ENCODE results near the gene PLEKHG4B. TPM values are rescaled to one million over a fixed set of nuclear protein-coding genes. Genes with fewer than 3 reads are reported as not detected.

The PLEKHG4B gene
- total and polyA plus RNA-seq, 9 donors = 0.46 to 2.9 (median 1.1) TPM

DNA sequence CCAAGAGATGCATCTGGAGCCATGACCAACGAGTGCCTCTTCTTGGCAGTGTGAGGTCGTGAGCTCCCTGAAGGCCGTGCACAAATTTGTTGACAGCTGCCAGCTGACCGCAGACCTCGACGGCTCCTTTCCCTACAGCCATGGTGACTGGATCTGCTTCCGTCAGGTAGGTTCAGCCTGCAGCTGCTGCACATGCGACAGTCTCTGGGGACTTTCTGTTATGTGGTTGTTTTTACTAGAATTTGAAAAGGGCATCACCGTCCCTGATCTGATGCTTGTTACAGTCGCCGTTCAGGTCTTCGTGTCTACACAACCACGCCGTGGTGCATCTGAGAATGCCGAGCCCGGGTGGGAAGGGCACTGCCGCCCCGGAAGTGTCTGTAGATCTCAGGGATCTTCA, 62.9 kb downstream of the PLEKHG4B start:
- no peaks in the 10 kb centered on the region for H3K27me3 ChIP-seq (ENCODE audit: control insufficient read depth, insufficient read depth, low read length)
- WGBS (ENCODE audit: insufficient coverage) = 83% methylated on average over 17 of the region's 18 CpGs
- no peak overlapping the region for H3K4me3 ChIP-seq (ENCODE audit: low read length)
- H3K9me3 ChIP-seq (replicated peaks; ENCODE audit: control insufficient read depth, low read depth, low read length) = no peaks in the 10 kb centered on the region
- no peaks in the 10 kb centered on the region for H3K36me3 ChIP-seq (ENCODE audit: control insufficient read depth, insufficient read depth, low read length)
- H3K4me1 ChIP-seq (ENCODE audit: control insufficient read depth, insufficient read depth, low read length) = peaks cover 3% of the 10 kb centered on the region
- no peak overlapping the region for H3K27ac ChIP-seq (ENCODE audit: low read length)
- no peak for DNase-seq

- H3K36me3 ChIP-seq (ENCODE audit: control insufficient read depth, insufficient read depth, low read length) = no peaks in the 10 kb centered on the region
- no peak overlapping the region for H3K27ac ChIP-seq (ENCODE audit: low read length)
- no peaks in the 10 kb centered on the region for H3K27me3 ChIP-seq (ENCODE audit: control insufficient read depth, insufficient read depth, low read length)
- 83% methylated on average over 20 of the region's 23 CpGs for WGBS (ENCODE audit: insufficient coverage)
- peaks cover 3% of the 10 kb centered on the region for H3K4me1 ChIP-seq (ENCODE audit: control insufficient read depth, insufficient read depth, low read length)
- no peak overlapping the region for H3K4me3 ChIP-seq (ENCODE audit: low read length)
- no peaks in the 10 kb centered on the region for H3K9me3 ChIP-seq (replicated peaks; ENCODE audit: control insufficient read depth, low read depth, low read length)
- DNase-seq = no peak
These were observed 63.9 kb downstream of the PLEKHG4B start for GRCh38 chr5:155651-156410.

DNA sequence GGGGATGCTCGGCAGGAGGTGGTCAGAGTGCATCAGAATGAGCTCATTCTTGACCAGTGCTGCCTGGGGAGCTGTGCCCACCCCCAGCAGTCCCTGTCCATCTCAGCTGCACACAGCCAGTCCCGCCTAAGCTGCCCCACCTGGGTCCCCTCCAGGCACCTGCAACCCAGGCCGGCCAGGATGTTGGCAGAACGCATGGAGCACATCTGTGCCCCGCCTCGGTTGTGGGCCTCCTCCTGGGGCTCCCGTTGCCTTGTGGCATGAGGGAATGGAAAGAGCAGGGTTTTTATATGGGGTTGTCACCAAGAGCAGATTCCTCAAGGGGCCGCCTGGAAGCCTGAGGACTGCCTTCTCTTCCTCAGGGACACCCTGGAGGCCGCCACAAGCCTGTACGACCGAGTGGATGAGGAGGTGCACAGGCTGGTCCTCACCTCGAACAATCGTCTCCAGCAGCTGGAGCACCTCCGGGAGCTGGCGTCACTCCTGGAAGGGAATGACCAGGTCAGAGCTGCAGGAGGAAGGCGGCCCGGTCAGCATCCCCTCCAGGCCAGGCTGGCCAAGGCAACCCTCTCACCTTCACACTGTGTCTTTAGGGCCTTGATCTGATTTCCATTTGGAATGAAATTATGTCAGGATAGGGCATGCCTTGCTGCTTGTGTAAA, 64.6 kb downstream of the PLEKHG4B start:
- peaks cover 3% of the 10 kb centered on the region for H3K4me1 ChIP-seq (ENCODE audit: control insufficient read depth, insufficient read depth, low read length)
- WGBS (ENCODE audit: insufficient coverage) = 82% methylated on average over 12 of the region's 17 CpGs
- no peak overlapping the region for H3K27ac ChIP-seq (ENCODE audit: low read length)
- no peaks in the 10 kb centered on the region for H3K9me3 ChIP-seq (replicated peaks; ENCODE audit: control insufficient read depth, low read depth, low read length)
- DNase-seq = no peak
- no peak overlapping the region for H3K4me3 ChIP-seq (ENCODE audit: low read length)
- H3K36me3 ChIP-seq (ENCODE audit: control insufficient read depth, insufficient read depth, low read length) = no peaks in the 10 kb centered on the region
- H3K27me3 ChIP-seq (ENCODE audit: control insufficient read depth, insufficient read depth, low read length) = no peaks in the 10 kb centered on the region

- Histone ChIP-seq H3K27ac (ENCODE audit: low read length) (no peak overlapping the region), H3K27me3 (ENCODE audit: control insufficient read depth, insufficient read depth, low read length) (no peaks in the 10 kb centered on the region), H3K36me3 (ENCODE audit: control insufficient read depth, insufficient read depth, low read length) (no peaks in the 10 kb centered on the region), H3K4me3 (ENCODE audit: low read length) (no peak overlapping the region), H3K4me1 (ENCODE audit: control insufficient read depth, insufficient read depth, low read length) (peaks cover 3% of the 10 kb centered on the region), H3K9me3 (replicated peaks; ENCODE audit: control insufficient read depth, low read depth, low read length) (no peaks in the 10 kb centered on the region)
- no peak for DNase-seq
- WGBS (ENCODE audit: insufficient coverage) = 93% methylated on average over 12 of the region's 12 CpGs
These were observed 65.3 kb downstream of the PLEKHG4B start for GRCh38 chr5:157126-157715.

- Histone ChIP-seq H3K9me3 (replicated peaks; ENCODE audit: control insufficient read depth, low read depth, low read length) (no peaks in the 10 kb centered on the region), H3K4me3 (ENCODE audit: low read length) (no peak overlapping the region), H3K27me3 (ENCODE audit: control insufficient read depth, insufficient read depth, low read length) (no peaks in the 10 kb centered on the region), H3K4me1 (ENCODE audit: control insufficient read depth, insufficient read depth, low read length) (peaks cover 3% of the 10 kb centered on the region), H3K27ac (ENCODE audit: low read length) (no peak overlapping the region), H3K36me3 (ENCODE audit: control insufficient read depth, insufficient read depth, low read length) (no peaks in the 10 kb centered on the region)
- no peak for DNase-seq
- WGBS (ENCODE audit: insufficient coverage) = 79% methylated on average over 11 of the region's 11 CpGs
These were observed 65.8 kb downstream of the PLEKHG4B start for GRCh38 chr5:157801-158200.

DNA sequence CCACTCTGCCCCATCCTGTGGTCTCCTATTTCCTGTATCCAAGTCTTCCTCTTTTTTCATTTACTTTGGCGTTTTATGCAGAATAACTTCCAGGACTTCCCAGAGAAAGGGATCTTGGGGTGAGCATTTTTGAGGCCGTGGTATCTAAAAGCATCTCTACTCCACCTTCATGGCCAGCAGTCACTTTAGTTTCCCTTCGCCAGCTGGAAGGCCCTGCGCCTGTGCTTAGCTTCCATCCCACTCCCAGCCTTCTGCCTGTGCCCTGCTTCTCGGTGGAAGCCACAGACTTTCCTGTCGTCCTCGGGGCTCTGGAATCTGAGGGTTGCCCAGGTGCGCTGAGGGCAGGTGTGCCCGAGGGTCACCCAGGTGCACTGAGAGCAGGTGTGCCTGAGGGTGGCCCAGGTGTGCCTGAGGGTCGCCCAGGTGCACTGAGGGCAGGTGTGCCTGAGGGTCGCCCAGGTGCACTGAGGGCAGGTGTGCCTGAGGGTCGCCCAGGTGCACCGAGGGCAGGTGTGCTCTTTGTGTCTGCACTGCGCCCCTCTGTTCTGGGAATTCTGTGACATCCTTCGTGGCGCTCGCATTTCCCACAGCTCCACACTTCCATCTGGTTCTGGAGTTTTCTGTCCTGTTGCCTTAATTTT, 67.0 kb downstream of the PLEKHG4B start:
- Histone ChIP-seq H3K27me3 (ENCODE audit: control insufficient read depth, insufficient read depth, low read length) (no peaks in the 10 kb centered on the region), H3K36me3 (ENCODE audit: control insufficient read depth, insufficient read depth, low read length) (no peaks in the 10 kb centered on the region), H3K9me3 (replicated peaks; ENCODE audit: control insufficient read depth, low read depth, low read length) (no peaks in the 10 kb centered on the region), H3K27ac (ENCODE audit: low read length) (no peak overlapping the region), H3K4me1 (ENCODE audit: control insufficient read depth, insufficient read depth, low read length) (peaks cover 3% of the 10 kb centered on the region), H3K4me3 (ENCODE audit: low read length) (no peak overlapping the region)
- WGBS (ENCODE audit: insufficient coverage) = 81% methylated on average over 11 of the region's 17 CpGs
- no peak for DNase-seq

DNA sequence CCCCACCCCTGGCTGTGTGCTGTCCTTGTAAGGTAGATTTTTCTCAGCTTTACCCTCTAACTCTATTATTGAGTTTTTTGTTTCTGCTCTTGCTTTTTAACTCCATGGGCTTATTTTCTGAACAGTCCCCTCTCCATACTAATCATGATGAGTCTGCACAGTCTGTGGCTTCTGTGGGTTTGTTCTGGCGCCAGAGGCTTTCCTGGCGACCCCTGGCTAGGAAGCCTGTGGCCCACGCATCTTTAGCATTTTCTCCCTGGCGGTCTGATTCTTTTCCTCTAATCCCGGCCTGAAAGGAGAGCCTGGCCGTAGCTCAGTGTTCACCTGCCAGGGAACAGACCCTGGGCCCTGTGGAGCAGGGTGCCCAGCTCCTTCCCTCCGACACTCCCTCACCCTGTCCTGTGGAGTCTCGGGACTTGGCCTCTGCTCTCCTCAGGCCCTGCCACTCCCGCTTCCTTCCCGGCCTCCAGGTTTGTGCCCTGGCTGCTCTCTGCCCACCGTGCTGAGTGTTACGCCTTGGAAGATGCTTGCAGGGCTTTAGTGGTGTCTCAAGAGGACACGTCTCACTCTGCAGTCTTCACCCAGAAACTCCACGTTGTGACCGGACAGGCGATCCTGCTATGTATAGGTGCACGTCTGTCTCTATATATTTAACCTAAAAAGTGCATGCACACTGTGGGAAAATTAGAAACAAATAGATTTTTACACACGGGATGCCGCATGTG, 67.6 kb downstream of the PLEKHG4B start:
- Histone ChIP-seq H3K36me3 (ENCODE audit: control insufficient read depth, insufficient read depth, low read length) (no peaks in the 10 kb centered on the region), H3K4me3 (ENCODE audit: low read length) (no peak overlapping the region), H3K27ac (ENCODE audit: low read length) (no peak overlapping the region), H3K9me3 (replicated peaks; ENCODE audit: control insufficient read depth, low read depth, low read length) (no peaks in the 10 kb centered on the region), H3K27me3 (ENCODE audit: control insufficient read depth, insufficient read depth, low read length) (no peaks in the 10 kb centered on the region), H3K4me1 (ENCODE audit: control insufficient read depth, insufficient read depth, low read length) (peaks cover 3% of the 10 kb centered on the region)
- no peak for DNase-seq
- 65% methylated on average over 15 of the region's 19 CpGs for WGBS (ENCODE audit: insufficient coverage)

DNA sequence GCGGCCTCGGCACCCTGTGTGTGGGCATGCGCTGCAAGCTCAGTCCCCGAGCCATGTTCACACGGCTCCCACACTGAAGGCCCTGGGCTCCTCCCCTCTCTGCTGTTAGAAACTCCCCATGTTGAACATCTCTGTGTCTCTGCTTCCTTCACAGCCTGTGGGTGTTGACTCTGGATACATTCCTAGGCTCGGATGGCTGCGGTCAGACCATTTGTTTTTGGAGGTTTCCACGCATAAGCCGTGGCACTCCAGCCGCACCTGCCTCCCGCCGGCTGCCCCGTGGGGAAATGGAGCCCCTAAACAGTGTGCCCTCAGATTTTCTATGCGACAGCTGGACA, 68.2 kb downstream of the PLEKHG4B start:
- Histone ChIP-seq H3K4me1 (ENCODE audit: control insufficient read depth, insufficient read depth, low read length) (no peaks in the 10 kb centered on the region), H3K27me3 (ENCODE audit: control insufficient read depth, insufficient read depth, low read length) (no peaks in the 10 kb centered on the region), H3K4me3 (ENCODE audit: low read length) (no peak overlapping the region), H3K36me3 (ENCODE audit: control insufficient read depth, insufficient read depth, low read length) (no peaks in the 10 kb centered on the region), H3K27ac (ENCODE audit: low read length) (no peak overlapping the region), H3K9me3 (replicated peaks; ENCODE audit: control insufficient read depth, low read depth, low read length) (no peaks in the 10 kb centered on the region)
- DNase-seq = no peak
- WGBS (ENCODE audit: insufficient coverage) = 72% methylated on average over 9 of the region's 14 CpGs

DNA sequence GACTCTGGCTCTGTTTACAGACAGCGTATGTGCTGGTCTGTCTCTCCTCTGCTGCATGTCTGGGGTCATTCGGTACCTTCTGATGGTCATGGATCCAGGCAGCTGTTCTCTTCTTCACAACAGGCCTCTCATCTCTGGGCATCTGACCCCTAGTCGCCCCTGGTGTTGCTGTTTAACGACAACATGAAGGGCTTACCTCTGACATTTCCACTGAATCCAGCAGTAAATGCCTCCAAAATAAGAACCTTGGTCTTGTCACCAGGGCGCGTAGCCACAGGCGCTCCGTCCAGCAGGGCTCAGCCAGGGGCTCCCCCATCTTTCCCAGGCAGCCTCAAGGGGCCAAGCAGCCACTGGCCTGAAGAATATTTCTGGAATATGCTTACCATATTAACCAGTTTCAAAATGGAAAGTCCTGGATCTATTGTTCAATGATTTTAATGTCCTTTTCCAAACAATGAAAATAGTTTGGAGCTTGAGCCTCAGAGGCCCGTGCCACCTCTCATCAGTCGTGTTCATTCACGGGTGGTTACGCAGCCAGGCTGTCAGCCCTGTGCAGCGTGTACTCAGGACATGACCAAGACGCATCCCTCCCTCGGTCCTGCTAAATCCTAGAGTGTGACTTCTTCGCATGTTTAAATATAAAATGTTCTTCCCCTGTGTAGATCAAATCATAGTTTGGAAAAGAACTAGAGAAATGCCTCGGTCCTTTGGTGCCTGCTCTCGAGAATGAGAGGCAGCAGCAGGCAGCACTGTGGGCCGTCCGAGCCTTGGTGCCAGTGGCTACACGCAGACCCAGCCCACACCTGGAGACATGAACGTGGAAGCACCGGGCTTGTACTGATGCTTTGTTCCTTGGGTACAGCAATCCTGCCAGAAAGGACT, 69.2 kb downstream of the PLEKHG4B start:
- WGBS (ENCODE audit: insufficient coverage) = 70% methylated on average over 16 of the region's 23 CpGs
- no peak overlapping the region for H3K4me3 ChIP-seq (ENCODE audit: low read length)
- no peaks in the 10 kb centered on the region for H3K4me1 ChIP-seq (ENCODE audit: control insufficient read depth, insufficient read depth, low read length)
- H3K27ac ChIP-seq (ENCODE audit: low read length) = no peak overlapping the region
- DNase-seq = no peak
- H3K36me3 ChIP-seq (ENCODE audit: control insufficient read depth, insufficient read depth, low read length) = no peaks in the 10 kb centered on the region
- H3K9me3 ChIP-seq (replicated peaks; ENCODE audit: control insufficient read depth, low read depth, low read length) = no peaks in the 10 kb centered on the region
- H3K27me3 ChIP-seq (ENCODE audit: control insufficient read depth, insufficient read depth, low read length) = no peaks in the 10 kb centered on the region

Data from muscle of leg (tissue), 11 donors.